Psoas muscle (tissue), 8 donors: ENCODE measurements around the gene MAN1A2. TPM values are rescaled to one million over a fixed set of nuclear protein-coding genes. Genes with fewer than 3 reads are reported as not detected.

Source experiments
- ATAC-seq, 4 donors: fragments of 200-7000 bp; cut with Tn5 transposase; one replicate each; pipeline ENCODE4 v1.9.1; 2020; ENCODE audit warnings: moderate library complexity in 3 of 4, mild to moderate bottlenecking in 2 of 4
- DNase-seq, 2 donors: peaks; one replicate each; pipeline ENCODE4 v3.0.0-alpha.2; 2020
- H3K27ac ChIP-seq: fragments of 200-600 bp; one replicate; pipeline ENCODE4 v1.8.0; 2022
- H3K27me3 ChIP-seq, 3 donors: fragments of 200-600 bp in 1 of 3; one replicate each; pipeline versions ENCODE4 v1.6.1 to v1.8.0; 2013 to 2022; ENCODE audit warnings: low read length in 2 of 3, mild to moderate bottlenecking in 2 of 3, moderate library complexity in 1 of 3; ENCODE audit not compliant: insufficient read depth in 3 of 3
- H3K36me3 ChIP-seq, 2 donors: fragments of 200-600 bp in 1 of 2; one replicate each; pipeline versions ENCODE4 v1.6.1 to v1.8.0; 2013 to 2022; ENCODE audit warnings: low read depth in 1 of 2, mild to moderate bottlenecking in 1 of 2, moderate library complexity in 1 of 2; ENCODE audit not compliant: insufficient read depth in 1 of 2
- H3K4me1 ChIP-seq: fragments of 200-600 bp; one replicate; pipeline ENCODE4 v1.8.0; 2022
- H3K4me3 ChIP-seq: fragments of 200-600 bp; one replicate; pipeline ENCODE4 v1.8.0; 2022; ENCODE audit warnings: mild to moderate bottlenecking
- H3K9me3 ChIP-seq: fragments of 200-600 bp; one replicate; pipeline ENCODE4 v1.8.0; 2022
- WGBS, 3 donors: extraction: QIAGEN DNeasy Blood & Tissue Kit; methylation state at CpG; one replicate each; pipeline versions ENCODE4 v1.1.6 to v1.1.7; 2013; 5-methylcytosine and 5-hydroxymethylcytosine counted together
- intact Hi-C, 2 donors: fragments of 100-400 bp; cut with DNase I; formaldehyde crosslinking; loops; one replicate each; pipeline versions ENCODE4 v1.11.0 to v1.14.2; 2022
- polyA plus RNA-seq, 3 donors: library from polyadenylated mRNA; stranded (reverse); fragments of 200-250 nt; gene quantifications; one replicate each; pipeline ENCODE4 v1.2.3, GENCODE V29; 2013
- total RNA-seq, 4 donors: library from RNA; stranded (reverse); fragmentation: NEBNext Ultra II Directional in 2 of 4; extraction: Animal tissue kit (Norgen Biotek cat#: 25700) in 2 of 4; gene quantifications; one replicate each; pipeline versions ENCODE4 v1.2.1 to v1.2.4, GENCODE V29; 2021 to 2023
- TF ChIP-seq, protein P1 (sequence below): fragments of 200-600 bp; IDR thresholded peaks from one replicate; pipeline ENCODE4 v1.8.0; 2022; ENCODE audit warnings: antibody characterized with exemption
- donor health status: healthy with polysubstance abuse.
- donor health status: DM: no; HTN: no; CAD: no; lungs with moderate emphysema.
- donor health status: Bipolar disorder and iron deficiency.
- donor health status: healthy.
- donor health status: DM: yes; HTN: yes; CAD: no.
- donor health status: DM: no; HTN: no; CAD: no.
- donor health status: DM: no; HTN: no; CAD: no.
- donor health status: DM: yes; HTN: yes; CAD: no.

MAN1A2 gene
- total and polyA plus RNA-seq, 7 donors = 4.0 to 35.0 (median 19.8) TPM

DNA sequence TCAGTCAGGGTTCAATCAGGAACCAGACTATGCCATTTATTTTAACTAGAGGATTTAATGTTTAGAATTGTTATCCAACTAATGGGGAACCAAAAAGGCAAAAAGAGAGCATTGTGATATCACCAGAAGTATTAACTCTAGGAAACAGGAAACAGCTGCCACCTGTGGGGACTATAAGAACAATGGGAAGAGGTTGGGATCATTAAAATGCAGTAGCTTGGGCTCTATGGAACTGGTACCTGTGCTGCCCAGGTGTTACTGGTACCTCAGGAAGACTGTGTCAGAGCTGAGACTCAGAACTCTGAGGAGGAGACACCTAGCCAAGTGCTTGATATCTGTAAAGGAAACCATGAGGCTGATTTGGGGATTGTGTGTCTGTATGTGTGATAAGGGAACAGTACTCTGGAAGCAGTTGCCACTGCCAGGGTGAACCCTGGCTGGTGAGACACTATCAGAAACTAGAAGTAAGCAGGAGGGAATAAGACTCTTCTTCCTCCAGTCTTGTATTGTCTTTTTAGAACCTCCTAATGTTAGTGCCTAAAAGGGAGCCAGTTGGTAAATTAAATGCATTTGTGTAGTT, 49.4 kb downstream of the MAN1A2 start:
- TF ChIP-seq, protein P1, sequence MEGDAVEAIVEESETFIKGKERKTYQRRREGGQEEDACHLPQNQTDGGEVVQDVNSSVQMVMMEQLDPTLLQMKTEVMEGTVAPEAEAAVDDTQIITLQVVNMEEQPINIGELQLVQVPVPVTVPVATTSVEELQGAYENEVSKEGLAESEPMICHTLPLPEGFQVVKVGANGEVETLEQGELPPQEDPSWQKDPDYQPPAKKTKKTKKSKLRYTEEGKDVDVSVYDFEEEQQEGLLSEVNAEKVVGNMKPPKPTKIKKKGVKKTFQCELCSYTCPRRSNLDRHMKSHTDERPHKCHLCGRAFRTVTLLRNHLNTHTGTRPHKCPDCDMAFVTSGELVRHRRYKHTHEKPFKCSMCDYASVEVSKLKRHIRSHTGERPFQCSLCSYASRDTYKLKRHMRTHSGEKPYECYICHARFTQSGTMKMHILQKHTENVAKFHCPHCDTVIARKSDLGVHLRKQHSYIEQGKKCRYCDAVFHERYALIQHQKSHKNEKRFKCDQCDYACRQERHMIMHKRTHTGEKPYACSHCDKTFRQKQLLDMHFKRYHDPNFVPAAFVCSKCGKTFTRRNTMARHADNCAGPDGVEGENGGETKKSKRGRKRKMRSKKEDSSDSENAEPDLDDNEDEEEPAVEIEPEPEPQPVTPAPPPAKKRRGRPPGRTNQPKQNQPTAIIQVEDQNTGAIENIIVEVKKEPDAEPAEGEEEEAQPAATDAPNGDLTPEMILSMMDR = no peak
- ATAC-seq (no peak), DNase-seq (no peak)
- Histone ChIP-seq H3K27me3 (no peaks in the 10 kb centered on the region), H3K27ac (no peak overlapping the region), H3K4me3 (no peak overlapping the region), H3K36me3 (peaks cover 0 to 15% of the 10 kb centered on the region in 2 donors), H3K4me1 (no peaks in the 10 kb centered on the region), H3K9me3 (no peaks in the 10 kb centered on the region)
- intact Hi-C loops = no loop called here

DNA sequence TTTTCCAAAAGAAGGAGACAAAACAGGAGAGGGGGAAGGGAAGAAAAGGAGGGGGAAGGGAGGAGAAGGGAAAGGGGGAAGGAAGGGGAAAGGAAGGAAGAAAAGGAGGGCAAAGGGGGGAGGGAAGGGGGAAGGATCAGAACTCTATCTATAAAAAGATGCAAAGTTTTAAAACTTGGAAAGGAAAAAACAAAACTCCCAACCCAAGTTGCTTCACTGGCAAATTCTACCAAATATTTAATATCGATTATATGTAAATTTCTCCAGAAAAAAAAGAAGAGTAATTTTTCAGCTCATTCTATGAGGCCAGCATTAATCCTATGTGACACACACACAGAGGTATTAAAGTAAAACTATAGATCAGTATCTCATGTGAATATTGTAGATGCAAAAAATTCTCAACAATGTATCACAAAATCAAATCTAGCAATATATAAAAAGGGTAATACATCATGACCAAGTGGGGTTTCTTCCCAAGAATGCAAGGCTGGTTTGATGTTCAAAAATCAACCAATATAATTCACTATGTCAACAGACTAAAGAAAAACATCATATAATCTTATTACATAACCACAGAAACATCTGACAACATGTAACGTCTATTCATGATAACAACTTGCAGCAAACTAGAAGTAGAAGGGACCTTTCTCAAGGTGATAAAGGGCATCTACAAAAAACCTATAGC, 57.9 kb downstream of the MAN1A2 start:
- TF ChIP-seq, protein P1 = no peak
- H3K36me3 ChIP-seq = no peaks in the 10 kb centered on the region
- intact Hi-C loops = no loop called here

GRCh38 chr1:117427297-117427696, 60.0 kb downstream of the MAN1A2 start:
- no peak for DNase-seq
- H3K36me3 ChIP-seq = no peaks in the 10 kb centered on the region
- H3K27me3 ChIP-seq = no peaks in the 10 kb centered on the region
- TF ChIP-seq, protein P1 = no peak
- no peak overlapping the region for H3K4me3 ChIP-seq
- H3K27ac ChIP-seq = no peak overlapping the region
- peaks cover 12% of the 10 kb centered on the region for H3K9me3 ChIP-seq
- intact Hi-C loops = no loop called here
- no peak for ATAC-seq
- no peaks in the 10 kb centered on the region for H3K4me1 ChIP-seq

More for the DNA sequence above, 57.9 kb downstream of the MAN1A2 start:
- no peaks in the 10 kb centered on the region for H3K27me3 ChIP-seq
- 94 to 100% (median 96%) methylated on average over 2 of the region's 2 CpGs for WGBS, 3 donors
- peaks cover 12% of the 10 kb centered on the region for H3K9me3 ChIP-seq
- no peak overlapping the region for H3K27ac ChIP-seq
- H3K4me3 ChIP-seq = no peak overlapping the region
- ATAC-seq (no peak), DNase-seq (no peak)
- no peaks in the 10 kb centered on the region for H3K4me1 ChIP-seq

DNA sequence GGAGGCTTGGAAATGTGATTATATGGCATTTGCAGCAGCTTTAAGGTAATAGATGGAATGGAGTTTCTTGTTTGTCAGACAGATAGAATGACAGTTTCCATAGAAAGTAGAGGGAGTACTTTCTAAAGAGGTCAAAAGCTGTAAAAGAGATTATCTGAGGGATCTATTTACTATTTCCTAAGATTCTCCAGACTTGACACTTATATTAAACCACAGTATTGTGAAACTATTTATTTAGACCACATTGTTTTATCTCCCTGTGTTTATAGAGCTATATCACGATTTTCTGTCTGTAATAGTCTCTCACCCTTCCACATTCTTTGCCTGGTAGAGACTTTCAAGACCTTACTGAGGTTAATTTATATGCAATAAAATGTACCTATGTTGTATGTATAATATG, 66.7 kb downstream of the MAN1A2 start:
- intact Hi-C loops = no loop called here
- TF ChIP-seq, protein P1 = no peak
- H3K9me3 ChIP-seq = no peaks in the 10 kb centered on the region
- no peaks in the 10 kb centered on the region for H3K27me3 ChIP-seq
- ATAC-seq (no peak), DNase-seq (no peak)
- WGBS, 3 donors = 90 to 98% (median 94%) methylated on average over 1 of the region's 1 CpG
- no peak overlapping the region for H3K4me3 ChIP-seq
- no peaks in the 10 kb centered on the region for H3K4me1 ChIP-seq
- no peak overlapping the region for H3K27ac ChIP-seq
- no peaks in the 10 kb centered on the region for H3K36me3 ChIP-seq

DNA sequence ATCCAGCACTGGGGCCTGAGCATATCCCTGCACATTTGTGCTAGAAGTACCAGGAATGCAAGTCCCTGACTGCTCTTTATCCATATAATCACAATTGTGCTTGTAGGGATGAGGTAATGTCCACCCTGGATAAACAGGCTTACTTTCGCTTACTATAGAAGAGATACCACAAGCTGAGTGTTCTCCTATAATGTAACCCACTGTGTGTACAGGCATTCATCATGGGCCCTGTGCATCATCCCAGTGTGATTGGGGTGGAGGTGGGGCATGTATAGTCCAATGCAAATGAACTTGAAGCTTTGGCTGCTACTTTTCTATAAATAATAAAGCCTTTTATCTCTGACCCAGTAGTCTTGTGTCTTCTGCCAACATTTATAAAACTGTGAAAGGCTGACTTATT, 69.3 kb downstream of the MAN1A2 start:
- TF ChIP-seq, protein P1 = no peak
- WGBS, 3 donors = 97 to 100% (median 100%) methylated on average over 1 of the region's 1 CpG
- DNase-seq = no peak
- Histone ChIP-seq H3K4me3 (no peak overlapping the region), H3K4me1 (no peaks in the 10 kb centered on the region), H3K27ac (no peak overlapping the region), H3K27me3 (no peaks in the 10 kb centered on the region), H3K9me3 (no peaks in the 10 kb centered on the region), H3K36me3 (no peaks in the 10 kb centered on the region)
- ATAC-seq = no peak
- intact Hi-C loops = no loop called here
